Middle frontal gyrus (tissue), 1 donor: ENCODE measurements around the gene CEP70.
"Not testable (repeated sequence)": the region's sequence is repeated elsewhere in the genome, so short reads cannot be mapped to it uniquely, and the experiment has no call there.

Experiments used
- DNase-seq: peaks from one replicate; pipeline ENCODE4 v3.0.0-alpha.2; 2015; ENCODE audit warnings: low spot score; ENCODE audit errors: extremely low spot score

CEP70 gene, protein sequence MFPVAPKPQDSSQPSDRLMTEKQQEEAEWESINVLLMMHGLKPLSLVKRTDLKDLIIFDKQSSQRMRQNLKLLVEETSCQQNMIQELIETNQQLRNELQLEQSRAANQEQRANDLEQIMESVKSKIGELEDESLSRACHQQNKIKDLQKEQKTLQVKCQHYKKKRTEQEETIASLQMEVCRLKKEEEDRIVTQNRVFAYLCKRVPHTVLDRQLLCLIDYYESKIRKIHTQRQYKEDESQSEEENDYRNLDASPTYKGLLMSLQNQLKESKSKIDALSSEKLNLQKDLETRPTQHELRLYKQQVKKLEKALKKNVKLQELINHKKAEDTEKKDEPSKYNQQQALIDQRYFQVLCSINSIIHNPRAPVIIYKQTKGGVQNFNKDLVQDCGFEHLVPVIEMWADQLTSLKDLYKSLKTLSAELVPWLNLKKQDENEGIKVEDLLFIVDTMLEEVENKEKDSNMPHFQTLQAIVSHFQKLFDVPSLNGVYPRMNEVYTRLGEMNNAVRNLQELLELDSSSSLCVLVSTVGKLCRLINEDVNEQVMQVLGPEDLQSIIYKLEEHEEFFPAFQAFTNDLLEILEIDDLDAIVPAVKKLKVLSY

DNA sequence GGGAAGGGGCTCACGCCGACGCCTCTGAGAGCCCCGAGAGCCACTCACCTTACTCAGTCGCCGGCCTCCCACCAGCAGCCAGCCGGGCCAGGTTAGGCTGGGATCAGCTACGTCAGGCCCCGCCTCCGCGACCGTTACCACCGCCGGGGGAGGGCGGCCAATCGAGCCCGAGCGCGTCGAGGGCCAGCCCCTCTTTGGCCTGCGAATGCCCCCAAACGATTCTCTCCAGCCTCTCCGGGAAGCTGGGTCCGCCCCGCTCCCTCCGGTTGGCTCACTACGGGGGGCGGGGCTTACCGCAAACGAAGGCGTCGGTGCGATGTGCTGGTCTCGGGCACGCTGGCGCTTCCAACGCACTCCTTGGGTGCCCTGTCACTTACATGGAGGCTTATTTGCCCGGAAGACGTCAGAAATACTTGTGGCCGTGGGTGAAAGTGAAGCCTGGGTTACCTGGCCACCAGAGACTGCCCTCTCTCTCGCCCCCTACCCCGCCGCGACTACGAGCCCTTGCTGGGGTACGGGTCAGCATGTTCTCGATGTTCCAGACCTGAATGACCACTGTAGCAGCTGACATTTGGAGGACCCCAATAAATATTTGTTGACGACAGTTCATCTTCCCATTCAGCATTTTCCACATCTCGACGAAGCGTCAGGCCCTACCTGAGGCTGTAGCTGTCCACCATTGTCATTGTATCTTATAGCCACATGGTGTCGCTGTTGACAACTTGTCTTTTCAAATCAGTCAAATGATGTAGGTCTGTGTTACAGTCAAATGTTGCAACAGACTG, at the start of gene CEP70:
TSS of gene CEP70 (minus strand) at position 111 of the 785 bp plus-strand sequence. CDS start 21,333 bp downstream, outside the sequence.
- DNase-seq, result peak; percentile 83

DNA sequence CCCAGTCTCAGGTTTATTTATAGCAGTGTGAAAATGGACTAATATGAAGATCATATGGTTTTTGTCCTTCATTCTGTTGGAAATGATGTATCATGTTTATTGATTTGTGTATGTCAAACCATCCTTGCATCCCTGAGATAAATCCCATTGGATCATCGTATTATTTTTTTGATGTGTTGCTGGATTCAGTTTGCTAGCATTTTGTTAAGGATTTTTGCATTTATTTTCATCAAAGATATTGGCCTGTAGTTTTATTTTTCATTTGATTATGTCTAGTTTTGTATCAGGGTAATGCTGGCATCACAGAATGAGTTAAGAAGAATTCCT, 48.8 kb upstream of the CEP70 start:
- no peak for DNase-seq

DNA sequence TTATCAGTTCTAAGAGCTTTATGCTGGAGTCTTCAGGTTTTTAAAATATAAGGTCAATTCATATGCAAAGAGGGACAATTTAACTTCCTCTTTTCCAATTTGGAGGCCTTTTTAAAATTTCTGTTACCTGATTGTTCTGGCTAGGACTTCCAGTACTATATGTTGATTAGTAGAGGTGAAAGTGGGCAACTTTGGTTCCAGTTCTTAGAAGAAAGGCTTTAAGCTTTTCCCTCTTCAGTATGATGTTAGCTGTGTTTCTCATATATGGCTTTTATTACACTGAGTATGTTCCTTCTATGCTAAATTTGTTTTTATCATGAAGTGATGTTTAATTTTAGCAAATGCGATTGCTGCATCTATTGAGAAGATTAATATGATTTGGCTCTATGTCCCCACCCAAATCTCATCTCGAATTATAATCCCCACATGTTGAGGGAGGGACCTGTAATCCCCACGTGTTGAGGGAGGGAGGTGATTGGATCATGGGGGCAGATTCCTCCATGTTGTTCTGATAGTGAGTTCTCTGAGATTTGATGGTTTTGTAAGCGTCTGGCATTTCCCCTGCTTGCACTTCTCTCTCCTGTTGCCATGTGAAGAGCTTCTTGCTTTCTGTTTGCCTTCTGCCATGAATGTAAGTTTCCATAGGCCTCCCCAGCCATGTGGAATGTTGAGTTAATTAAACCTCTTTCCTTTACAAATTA, 48.3 kb upstream of the CEP70 start:
- DNase-seq, result no peak

DNA sequence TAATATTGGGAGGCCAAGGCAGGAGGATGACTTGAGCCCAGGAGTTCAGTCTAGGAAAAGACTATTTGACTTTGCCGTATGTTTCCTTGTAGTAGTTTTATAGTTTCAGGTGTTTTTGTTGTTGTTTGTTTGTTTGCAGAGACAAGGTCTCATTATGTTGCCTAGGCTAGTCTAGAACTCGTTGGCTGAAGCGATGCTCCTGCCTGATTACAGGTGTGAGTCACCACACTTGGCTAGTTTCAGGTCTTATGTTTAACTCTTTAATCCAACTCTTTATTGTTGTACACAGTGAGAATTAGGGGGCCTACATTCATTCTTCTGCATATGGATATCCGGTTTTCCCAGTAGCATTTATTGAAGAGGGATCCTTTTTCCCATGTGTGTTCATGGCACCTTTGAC, 46.5 kb upstream of the CEP70 start:
- no peak for DNase-seq

DNA sequence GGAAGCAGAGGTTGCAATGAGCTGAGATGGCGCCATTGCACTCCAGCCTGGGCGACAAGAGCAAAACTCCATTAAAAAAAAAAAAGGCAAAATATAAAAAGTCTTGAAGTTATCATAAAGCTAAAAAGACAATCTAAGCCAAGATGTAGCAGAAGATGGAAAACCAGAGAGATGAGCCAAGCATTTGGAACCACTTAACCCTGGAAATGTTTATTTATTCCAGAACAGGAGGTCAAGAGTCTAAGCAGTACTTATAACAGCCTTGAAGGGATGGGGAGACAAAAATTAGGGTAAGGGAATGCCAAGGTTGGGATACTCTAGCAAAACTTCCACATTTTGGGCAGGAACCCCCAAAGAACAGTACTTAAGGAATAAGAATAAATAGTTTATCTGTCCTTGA, 44.6 kb upstream of the CEP70 start:
- DNase-seq, result no peak

DNA sequence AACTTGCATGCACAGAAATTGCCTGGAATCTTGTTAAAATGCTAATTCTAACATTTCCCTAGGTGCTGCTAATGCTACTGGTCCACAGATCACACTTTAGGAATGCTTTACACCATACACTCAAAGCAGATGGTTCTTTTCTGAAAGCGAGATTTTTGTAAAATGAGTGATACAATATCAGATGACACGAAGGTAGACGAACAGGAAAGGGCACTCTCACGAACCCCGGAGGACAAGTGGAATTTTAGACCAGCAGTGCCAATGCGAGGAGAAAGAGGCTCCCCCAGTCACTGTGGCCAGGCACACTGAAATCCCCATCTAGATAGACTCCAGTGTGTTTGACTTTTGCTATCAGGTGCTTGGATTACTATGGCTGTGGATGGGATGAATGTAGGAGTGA, 35.5 kb upstream of the CEP70 start:
- DNase-seq, result no peak

DNA sequence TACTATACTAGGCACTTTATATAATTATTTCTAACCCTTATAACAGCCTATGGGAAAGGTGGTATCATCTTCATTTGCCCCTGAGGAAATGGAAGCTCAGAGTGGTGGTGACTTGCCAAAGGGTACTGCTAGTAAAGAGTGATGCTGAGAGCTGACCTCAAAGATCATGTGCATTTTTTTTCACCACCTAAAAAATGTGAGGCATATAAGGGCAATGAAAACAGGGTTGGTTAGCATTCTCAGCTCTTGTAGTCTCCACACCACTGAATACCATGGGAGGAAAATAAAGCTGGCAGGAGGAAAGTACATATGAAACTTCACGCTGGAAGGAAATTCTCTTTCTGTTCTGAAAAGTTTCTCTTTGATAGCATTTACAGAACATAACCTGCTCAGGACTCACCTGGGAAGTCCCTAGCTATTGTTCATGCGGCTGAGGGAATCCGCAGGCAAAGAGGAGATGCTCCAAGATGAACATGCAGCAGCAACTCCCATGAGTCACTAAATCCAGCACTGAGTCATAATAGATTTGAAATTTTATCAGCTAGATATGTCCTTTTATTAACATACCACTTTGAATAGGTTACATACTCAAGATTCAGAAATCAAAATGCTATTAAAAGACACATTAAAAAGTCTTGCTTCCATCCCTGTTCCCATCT, 31.8 kb upstream of the CEP70 start:
- DNase-seq, result no peak

DNA sequence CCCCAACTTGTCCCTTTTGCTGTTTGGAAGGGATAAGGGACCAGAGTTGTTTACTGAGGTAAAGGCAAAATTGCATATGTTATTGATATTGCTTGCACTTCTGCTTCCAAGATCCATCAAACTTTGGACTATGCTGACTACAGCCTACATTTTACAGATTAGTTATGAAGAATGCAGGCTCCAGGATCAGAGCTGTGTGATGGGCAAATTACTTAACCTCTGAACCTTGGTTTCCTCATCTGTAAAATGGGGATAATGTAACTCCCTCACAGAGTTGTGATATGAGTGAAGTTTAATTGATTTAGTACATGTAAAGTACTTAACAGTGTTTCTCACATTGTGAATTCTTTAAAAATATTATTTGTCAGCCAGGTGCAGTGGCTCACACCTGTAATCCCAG, 30.5 kb upstream of the CEP70 start:
- DNase-seq, result no peak

DNA sequence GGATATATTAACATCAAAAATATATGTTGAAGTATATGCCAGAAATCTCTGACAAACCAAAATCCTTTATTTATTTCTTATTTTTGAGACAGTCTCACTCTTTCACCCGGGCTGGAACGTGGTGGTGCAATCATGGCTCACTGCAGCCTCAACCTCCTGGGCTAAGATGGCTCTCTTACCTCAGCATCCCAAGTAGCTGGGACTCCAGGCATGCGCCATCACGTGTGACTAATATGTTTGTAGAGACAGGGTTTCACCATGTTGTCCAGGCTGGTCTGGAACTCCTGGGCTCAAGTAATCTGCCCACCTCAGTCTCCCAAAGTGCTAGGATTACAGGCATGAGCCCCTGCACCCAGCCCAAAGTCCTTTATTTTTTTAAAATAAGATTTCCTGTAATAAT, 26.4 kb upstream of the CEP70 start:
- no peak for DNase-seq

DNA sequence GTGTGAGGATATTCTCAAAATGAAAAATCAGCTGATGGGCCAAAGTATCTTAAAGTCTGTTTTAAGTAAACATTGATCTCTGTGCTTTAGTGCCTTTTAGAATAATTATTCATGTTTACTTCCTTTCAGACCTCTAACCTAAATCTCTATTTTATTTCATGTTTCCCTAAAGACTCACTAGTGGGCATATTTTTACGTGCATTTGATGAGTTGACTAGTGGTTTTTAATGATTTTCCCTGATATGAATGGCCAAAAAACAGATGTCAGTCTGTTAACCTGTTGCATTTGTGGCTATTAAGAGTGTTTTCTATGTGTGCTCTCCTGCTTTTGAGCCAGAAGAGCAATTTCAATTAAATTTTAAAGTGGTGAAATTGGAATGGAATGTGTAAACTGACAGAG, 21.4 kb upstream of the CEP70 start:
- no peak for DNase-seq

DNA sequence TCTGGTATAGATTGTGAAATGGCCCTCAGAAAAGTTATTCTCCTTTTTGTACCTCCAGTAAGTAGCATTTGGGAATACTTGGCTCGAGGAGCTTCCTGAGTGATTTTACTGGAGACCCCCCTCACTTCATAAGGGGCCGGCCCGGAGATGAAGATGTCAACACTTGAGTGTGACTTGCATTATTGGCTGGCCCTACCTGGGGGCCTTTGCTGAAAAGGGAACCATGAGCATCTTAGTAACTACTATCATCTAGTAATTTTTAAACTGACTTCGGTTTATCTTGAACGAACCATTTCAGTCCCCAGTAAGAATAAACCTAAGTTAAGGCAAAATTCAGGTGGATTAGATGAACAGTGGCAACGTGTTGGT, 15.8 kb upstream of the CEP70 start:
- no peak for DNase-seq

DNA sequence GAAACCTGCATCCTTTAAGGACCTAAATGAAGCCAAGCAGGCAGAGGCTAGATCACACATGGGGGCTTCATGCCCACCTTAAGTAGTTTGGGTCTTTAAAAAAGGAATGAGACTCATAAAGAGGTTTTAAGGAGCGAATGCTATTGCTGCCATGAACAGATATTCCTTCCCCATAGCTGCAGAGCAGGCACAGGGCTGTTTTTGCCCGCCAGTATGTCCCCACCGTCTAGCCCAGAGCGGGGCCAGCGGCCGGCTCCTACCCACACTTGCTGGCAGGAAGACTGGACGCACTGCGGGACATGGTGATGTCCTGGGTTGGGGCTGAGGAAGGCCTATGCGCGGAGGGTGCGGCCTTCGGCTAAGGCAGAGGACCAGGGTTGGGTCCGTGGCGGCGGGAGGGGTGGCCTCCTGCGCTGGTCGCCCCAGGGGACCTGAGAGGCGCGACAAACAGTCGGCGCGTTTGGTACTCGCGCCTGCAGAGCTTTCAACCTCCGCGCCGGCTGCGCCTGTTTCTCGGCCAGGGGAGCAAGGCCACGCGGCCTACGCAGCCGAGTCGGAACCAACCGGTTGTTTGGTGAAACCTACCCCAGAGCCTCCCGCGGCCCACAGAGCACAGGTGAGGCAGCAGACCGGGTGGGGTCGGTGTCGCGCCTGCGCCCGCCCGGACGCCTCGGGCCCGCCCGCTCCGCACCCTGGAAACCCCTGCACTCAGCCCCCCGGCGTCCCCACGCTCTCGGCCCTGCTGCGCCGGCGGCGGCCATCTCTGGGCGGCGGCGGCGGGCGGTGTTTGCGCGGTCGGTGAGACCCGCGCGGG, 14.5 kb upstream of the CEP70 start, which contains the start of gene FAIM:
TSS of gene FAIM (plus strand) at position 450 of the 814 bp plus-strand sequence. CDS start 10,956 bp downstream, outside the sequence.
- DNase-seq, result no peak

DNA sequence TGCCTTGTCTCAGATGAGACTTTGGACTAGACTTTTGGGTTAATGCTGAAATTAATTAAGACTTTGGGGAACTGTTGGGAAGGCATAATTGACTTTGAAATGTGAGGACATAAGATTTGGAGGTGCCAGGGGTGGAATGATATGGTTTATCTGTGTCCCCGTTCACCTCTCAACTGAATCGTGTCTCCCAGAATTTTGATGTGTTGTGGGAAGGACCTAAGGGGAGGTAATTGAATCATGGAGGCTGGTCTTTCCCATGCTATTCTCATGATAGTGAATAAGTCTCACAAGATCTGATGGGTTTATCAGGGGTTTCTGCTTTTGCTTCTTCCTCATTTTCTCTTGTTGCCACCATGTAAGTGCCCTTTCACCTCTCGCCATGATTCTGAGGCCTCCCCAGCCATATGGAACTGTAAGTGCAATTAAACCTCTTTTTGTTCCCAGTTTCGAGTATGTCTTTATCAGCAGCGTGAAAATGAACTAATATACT, 10.1 kb upstream of the CEP70 start:
- DNase-seq, result not testable (repeated sequence)

DNA sequence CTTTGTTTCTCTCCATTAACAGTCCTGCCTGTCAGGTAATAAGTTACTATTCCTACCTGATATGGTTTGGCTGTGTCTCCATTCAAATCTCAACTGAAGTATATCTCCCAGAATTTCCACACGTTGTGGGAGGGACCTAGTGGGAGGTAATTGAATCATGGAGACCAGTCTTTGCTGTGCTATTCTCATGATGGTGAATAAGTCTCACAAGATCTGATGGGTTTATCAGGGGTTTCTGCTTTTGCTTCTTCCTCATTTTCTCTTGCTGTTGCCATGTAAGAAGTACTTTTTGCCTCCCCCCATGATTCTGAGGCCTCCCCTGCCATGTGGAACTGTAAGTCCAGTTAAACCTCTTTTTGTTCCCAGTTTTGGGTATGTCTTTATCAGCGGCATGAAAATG, 7.6 kb upstream of the CEP70 start:
- DNase-seq, result not testable (repeated sequence)

DNA sequence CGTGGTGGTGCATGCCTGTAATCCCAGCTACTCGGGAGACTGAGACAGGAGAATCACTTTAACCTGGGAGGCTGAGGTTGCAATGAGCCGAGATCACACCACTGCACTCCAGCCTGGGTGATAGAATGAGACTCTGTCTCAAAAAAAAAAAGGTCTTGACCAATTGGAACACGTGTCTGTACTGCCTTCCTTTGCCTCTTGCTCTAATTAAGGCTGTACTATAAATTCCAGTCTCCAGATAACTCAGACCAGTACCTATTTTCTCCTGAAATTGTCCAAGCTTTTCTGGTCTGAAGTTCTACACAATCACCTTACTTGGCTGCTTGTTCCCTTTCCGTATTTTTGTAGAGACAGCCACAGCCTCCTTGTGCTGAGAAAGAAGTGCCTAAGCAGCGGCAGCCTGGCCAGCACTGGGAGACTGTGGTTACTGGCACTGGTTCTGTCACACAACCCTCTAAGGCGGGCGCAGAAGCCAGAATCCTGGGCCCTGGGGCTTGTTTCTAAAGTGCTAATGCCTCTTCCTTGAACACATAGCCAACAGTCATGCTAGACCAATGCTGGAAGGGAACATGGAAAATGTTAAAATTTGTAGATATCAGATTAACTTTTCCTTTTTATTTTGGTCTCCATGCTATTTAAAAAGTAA, 6.2 kb upstream of the CEP70 start:
- DNase-seq, result no peak

DNA sequence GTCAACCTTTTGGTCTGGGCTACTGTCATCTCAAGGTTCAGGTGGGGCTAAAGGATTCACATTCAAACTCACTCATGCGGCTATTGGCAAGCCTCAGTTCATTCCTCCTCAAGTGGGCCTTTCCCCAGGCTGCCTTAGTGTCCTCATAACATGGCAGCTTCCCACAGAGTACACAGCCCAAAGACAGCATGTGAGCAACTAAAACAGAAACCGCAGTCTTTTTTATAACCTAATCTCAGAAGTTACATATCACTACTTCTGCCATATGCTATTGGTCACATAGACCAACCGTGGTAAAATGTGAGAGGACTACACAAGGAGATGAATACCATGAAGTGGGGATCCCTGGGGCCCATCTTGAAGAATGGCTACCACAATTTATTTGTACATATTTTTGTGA, 4.5 kb upstream of the CEP70 start:
- DNase-seq, result no peak

DNA sequence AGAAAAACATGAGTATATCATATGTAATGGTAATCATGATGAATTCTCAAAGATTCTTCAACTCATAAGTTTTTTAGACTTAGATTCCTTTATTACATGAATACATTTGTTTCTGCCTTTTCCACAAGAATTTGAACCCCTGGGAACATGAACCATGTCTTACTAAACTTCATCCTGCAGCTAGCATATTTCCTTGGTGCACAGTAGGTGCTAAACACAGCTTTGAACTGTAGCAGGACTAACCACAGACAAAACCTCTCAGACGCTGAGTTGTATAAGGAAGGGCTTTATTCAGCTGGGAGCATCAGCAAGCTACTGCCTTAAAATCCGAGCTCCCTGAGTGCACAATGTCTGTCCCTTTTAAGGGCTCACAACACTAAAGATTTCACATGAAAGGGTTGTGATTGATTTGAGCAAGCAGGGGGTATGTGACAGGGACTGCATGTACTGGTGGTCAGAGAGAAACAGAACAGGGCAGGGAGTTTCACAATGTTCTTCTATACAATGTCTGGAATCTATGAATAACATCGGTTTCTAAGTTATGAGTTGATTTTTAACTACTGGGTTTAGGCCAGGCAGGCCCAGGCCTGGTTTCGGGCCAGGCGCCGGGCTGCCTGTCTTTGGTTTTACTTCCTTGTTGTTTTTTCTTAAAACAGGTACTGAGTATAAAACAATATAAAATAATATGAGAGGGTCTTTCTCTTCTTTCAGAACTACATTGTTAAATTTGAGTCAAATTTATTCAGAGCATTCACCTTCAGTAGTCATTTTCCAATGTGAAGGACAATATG, 3.3 kb upstream of the CEP70 start:
- not testable (repeated sequence) for DNase-seq

DNA sequence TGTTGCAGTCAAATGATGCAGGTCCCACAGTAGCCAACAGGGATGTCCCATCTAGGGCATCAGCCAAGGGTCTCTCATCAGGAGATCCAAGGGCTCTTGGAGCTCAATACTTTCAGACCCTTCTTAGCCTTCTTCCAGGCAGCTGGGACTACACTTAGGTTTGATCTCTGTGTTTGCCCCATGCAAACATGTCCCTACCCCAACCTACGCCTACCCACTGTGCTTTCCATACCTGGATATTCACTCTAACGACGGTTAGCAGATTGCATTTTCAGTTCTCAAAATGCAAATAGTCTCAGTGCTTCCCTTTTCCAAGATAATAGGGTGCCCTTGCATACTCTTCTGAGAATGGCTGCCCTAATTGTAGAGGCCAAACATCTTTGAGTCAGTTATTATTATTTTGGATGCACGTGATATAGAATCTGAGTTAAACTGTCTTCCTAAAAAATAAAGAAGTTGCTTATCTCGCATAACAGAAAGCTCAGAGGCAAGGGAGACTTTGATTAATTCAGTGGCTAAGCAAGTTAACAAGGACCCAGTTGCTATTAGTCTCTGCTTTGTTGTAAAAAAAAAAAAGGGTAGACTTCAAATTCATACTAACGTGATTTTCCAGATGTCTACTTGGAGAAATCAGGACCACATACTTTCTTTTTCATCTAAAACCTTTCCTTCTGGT, 1.0 kb upstream of the CEP70 start:
- DNase-seq, result no peak
